GM12864 (cell line): Measurements from ENCODE around the gene NUP205.
"Not testable (repeated sequence)": the region's sequence is repeated elsewhere in the genome, so short reads cannot be mapped to it uniquely, and the experiment has no call there.

Experiments
- DNase-seq: peaks from one replicate; pipeline ENCODE4 v3.0.0-alpha.2; 2011; ENCODE audit warnings: low read depth
- H3K4me3 ChIP-seq: 2 replicates; pipeline ENCODE4 v1.5.1; 2011; ENCODE audit warnings: mild to moderate bottlenecking, low read depth, low read length, control low read depth
- TF ChIP-seq, protein P1 (sequence below): IDR thresholded peaks from 2 replicates; pipeline ENCODE4 v1.5.1; 2011; ENCODE audit warnings: low read depth, mild to moderate bottlenecking, moderate library complexity, low read length, control low read depth, inconsistent platforms; ENCODE audit errors: missing control alignments

NUP205 gene

DNA sequence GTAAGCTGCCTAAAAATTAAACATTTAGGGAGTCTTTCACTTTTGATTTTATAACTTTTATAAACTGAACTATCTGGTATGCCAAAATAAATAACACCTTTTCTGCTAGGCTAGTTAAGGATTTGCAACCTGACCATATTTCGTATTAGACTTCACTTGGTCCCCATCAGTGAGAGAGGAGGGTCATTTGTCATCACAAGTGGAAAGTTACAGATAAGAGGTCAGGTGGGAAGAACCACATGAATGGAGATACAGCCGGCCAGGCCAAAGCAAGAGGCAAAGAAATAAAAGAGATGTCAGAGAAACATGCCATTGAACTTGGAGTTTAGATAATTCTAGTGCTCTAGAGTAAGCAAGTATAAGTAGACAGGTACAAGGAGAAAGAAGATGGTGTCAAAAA, 60.1 kb downstream of the NUP205 start:
- no peak for DNase-seq
- TF ChIP-seq, protein P1, sequence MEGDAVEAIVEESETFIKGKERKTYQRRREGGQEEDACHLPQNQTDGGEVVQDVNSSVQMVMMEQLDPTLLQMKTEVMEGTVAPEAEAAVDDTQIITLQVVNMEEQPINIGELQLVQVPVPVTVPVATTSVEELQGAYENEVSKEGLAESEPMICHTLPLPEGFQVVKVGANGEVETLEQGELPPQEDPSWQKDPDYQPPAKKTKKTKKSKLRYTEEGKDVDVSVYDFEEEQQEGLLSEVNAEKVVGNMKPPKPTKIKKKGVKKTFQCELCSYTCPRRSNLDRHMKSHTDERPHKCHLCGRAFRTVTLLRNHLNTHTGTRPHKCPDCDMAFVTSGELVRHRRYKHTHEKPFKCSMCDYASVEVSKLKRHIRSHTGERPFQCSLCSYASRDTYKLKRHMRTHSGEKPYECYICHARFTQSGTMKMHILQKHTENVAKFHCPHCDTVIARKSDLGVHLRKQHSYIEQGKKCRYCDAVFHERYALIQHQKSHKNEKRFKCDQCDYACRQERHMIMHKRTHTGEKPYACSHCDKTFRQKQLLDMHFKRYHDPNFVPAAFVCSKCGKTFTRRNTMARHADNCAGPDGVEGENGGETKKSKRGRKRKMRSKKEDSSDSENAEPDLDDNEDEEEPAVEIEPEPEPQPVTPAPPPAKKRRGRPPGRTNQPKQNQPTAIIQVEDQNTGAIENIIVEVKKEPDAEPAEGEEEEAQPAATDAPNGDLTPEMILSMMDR: no peak

DNA sequence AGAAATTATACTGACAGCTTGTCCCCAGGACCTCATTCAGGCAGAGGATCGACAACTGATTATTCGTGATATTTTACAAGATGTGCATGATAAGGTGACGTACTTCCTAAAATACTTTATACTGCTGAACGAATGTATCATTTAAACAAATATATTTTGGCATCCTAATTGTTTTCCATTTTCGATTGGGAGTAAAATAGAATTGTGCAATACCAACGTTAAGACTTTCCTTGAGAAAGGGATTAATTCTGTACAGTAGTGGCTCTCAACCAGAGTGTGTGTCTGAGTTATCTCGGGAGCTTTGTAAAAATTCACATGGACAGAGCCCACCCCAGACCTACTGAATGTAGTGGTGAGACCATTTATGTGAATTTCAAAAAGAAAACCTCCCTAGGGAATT, 60.8 kb downstream of the NUP205 start:
- TF ChIP-seq, protein P1: no peak
- DNase-seq: no peak
- H3K4me3 ChIP-seq: no peak overlapping the region

More for the DNA sequence above, 60.1 kb downstream of the NUP205 start:
- no peak overlapping the region for H3K4me3 ChIP-seq

- H3K4me3 ChIP-seq: no peak overlapping the region
- TF ChIP-seq, protein P1: no peak
- DNase-seq: no peak
Measured at GRCh38 chr7:135620447-135620846, 62.7 kb downstream of the NUP205 start.

DNA sequence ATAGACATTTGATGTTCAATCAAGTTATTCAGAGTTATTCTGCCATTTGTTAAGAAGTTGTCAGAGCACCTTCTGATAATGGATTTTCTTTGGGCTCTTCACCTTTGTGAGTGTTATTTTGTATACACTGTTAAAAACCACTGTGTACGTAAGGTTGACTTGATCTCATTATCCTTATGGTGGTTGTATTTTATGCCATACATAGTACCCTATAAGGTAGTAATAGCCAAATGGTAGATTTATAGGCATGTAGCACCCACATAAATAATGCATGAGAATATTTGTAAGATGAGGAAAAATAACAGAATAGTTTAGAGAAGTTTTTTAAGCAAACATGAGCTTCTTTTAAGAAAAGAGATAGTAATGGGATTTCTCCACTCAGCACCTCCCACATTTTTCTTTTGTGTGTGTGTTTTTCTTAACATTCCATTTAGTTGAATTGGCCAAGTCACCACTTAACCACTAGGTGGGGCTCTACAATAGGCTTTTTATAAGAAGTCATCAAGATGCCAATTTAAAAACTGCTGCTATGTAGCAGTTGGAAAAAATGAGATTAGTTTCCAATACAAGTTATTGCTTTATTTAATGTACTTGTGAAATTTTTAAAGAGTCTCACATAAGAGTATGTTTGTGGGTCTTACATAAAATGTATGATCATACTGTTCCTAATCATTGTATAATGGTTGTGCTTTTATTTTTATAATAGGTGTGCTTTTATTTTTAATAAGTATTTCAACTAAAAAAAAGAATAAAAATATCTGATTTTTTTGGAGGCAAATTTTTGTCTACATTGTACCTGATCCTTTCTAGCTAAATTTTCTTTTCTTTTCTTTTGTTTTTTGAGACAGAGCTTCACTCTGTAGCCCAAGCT, 63.5 kb downstream of the NUP205 start:
- peak; percentile 10 for DNase-seq
- no peak overlapping the region for H3K4me3 ChIP-seq
- TF ChIP-seq, protein P1: peak; percentile 67

DNA sequence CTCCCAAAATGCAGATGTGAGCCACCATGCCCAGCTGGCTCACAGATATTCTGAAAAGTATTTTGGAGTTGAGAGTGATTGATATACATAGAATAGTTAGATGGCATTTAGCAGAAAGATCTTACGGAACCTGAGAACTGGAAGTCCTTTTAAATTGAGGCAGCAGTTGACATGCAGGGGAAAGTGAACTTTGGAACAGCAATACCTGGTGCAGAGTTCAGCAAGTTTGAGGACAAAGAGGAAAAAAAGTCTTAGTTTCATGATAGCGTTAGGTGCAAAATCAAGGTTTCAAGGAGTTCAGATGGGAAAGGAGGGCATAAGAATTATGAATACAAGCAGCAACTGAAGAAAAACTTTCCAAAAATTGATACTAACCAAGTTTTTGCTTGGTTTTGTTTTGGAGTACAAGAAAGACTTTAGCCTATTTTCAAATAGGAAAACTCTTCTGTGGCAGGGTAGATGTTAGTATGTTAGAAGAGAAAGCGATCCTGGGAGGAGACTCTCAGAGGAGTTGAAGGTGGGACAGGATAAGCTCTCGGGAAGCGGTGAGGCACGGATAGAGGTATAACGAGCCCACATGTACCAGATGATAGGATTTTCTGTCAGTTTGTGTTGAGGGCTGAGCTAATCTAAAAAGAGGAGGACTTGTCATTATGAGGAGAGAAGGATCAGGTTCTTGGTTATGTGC, 76.6 kb downstream of the NUP205 start:
- TF ChIP-seq, protein P1: no peak
- H3K4me3 ChIP-seq: no peak overlapping the region
- no peak for DNase-seq

- H3K4me3 ChIP-seq, DNase-seq: not testable (repeated sequence)
Measured at GRCh38 chr7:135639690-135640089, 82.0 kb downstream of the NUP205 start.

GRCh38 chr7:135644154-135644553, 86.4 kb downstream of the NUP205 start:
- no peak overlapping the region for H3K4me3 ChIP-seq
- no peak for DNase-seq
- TF ChIP-seq, protein P1: no peak
